Stimulated activated CD4-positive, alpha-beta T cell treated with anti-CD3 and anti-CD28 coated beads, TNF-alpha, amount 100 ng/mL, for 1 hour (primary cell): ENCODE data around the gene BPIFB1.

Source experiments
- DNase-seq, 3 donors: peaks; one replicate each; pipeline ENCODE4 v3.0.0-alpha.2; 2020; ENCODE audit warnings: low read depth in 3 of 3, low spot score in 1 of 3

Gene BPIFB1

GRCh38 chr20:33272155-33272873 lies 10.7 kb upstream of the BPIFB1 start:
- DNase-seq: no peak

DNA sequence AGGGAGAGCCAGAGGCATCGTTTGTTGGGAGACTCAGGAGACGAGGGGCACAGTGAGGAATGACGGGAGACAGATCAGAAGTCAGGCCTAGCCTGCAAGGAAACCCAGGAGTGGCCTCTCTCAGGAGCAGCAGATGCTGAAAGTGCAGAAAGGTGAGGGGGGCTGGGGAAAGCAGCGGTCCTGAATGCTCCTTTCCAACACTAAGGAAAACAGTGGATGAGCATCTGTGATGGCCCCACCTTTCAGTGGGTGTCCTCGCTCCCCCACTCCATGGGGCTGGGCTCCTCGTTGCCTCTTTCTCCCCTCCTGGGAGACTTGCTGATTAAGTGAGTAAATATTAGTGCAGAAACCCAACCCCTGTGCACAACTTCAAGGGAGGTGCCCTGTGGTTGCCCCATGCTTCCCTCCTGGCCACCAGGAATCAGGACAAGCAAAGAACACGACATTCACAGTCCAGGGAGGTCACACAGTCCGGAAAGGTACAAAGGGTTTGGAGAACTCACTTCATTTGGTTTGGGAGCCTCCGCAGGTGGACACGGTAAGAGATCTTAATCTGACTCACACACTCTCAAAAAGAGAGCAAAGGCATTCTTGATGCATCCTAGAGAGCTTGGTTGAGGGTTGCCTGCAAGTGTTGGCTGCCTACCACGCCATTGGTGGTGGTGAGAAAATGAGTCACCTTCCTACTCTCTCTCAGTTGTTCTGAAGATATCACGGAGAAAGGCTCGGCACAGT lies 9.7 kb upstream of the BPIFB1 start:
- DNase-seq: no peak

DNA sequence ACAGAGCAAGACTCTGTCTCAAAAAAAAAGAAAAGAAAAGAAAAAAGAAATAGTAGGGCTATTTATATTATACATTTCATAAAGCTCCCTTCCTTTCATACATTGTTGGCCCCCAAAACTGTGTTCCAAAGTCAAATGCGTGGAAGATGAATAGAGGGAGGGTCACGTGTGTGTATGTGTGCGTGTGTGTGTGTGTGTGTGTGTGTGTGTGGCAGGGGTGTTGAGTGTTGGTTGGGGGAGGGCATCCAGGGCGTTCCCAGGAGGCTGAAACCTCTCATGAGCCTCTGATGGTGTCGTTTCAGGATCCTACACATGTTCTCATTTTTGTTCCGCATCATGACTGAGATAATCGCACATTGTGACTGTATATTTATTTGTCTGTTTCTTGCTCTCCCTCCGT lies 7.8 kb upstream of the BPIFB1 start:
- DNase-seq: no peak

DNA sequence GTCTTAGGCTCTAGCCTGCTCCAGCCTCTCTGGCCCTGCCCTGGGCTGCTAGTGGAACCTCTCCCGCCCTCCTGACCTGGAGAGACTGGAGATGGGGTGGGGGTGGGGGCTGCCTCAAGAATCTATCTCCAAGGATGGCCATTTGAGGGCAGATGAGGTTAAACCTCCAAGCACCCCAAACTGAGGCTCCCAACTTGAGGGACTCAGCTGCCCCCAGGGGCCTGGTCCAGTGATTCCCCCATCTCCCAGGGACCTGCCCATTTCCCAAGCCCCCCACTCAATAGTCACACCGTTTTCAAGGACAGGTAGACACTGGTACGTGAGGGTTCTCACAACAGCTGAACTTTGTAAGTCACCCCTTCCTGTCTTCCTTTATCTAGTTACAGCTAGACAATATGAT lies 7.1 kb upstream of the BPIFB1 start:
- no peak for DNase-seq

GRCh38 chr20:33276303-33277113 lies 6.5 kb upstream of the BPIFB1 start:
- no peak for DNase-seq

DNA sequence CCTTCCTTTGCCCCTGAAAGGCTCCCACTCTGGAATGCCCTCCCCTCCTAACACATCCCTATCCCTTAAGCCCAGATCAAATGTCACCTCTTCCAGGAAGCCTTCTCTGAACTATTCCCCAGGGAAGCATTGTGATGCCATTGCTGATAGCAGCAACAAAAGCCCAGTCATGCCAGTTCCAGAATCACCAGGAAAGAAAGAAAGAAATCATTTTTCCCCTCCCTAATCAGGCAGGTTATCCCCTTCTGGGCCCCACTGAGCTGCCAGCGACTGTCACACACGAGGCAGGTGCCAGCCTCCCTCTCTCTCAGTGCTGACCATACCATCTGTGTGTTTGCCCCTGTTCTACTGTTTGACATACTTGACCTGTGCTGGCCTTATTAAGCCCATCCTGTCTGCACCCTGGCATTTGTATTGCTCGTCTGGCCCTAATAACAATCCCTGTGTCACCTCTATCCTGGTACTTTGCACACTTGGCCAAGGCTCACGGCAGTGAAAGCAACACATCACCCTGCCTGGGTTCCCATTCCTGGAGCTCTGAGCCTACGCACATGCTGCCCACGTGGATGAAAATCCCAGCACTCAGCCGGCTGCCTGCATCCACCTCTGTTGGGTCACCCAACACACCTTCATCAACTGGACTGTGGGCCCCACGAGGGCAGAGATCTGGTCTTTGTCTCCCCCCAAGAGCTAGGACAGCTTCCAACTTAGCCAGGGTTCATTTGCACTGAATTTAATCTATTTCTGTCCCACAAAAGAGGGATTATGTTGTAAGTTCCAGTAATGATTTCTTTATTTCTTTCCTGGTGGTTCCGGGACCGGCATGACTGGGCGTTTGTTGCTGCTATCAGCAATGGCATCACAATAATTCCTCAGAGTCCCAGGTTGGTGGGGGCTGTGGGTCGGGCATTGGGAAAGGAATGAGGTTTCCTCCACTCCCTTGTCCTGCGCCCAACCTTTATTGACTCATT lies 5.3 kb upstream of the BPIFB1 start:
- DNase-seq: no peak

GRCh38 chr20:33278700-33279099 lies 4.3 kb upstream of the BPIFB1 start:
- no peak for DNase-seq

DNA sequence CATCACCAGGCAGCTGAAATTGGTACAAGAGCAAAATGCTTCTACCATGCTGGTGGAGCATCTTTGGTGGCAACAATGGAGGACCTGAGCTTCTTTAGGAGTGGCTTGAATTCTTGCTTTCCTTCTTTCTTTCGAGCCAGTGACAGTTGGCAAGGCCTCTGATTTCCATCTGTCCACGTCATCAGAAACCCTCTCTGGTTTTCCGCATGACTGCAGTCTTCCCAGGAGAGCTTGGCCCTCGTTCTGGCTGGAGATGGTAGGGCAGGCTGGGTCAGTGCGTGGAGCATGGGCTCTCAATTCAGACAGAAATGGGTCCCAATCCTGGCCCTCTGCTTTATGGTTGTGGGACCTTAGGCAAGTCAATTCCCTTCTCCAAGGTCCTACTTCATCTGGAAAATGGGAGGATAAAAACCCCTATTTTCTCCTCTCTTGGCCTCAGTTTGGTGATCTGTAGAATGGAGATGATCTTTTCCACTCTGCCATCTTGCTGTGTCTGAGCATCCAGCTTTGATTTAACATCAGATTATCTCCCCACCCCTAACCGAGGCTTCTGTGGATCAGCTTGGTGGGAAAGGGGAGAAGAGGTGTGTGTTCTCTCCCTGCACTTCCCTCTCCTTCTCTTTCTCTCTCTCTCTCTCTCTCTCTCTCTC lies 3.6 kb upstream of the BPIFB1 start:
- no peak for DNase-seq

- no peak for DNase-seq
Measured at GRCh38 chr20:33280000-33280680, 2.9 kb upstream of the BPIFB1 start.

DNA sequence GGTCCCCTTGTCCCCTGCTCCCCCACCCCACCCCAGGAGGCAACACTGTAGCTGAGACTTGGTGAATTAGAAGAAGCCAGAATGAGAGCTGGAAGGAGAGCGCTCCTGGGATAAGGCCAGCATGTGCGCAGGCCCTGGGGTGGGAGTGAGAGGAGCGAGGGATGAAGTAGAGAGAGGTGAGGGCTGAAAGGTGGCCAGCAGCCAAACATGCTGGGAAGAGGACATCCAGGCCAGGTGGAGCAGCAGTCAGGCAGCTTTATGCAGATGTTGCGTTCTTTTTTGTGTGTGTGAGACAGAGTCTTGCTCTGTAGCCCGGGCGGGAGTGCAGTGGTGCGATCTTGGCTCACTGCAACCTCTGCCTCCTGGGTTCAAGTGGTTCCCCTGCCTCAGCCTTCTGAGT lies 2.2 kb upstream of the BPIFB1 start:
- no peak for DNase-seq

DNA sequence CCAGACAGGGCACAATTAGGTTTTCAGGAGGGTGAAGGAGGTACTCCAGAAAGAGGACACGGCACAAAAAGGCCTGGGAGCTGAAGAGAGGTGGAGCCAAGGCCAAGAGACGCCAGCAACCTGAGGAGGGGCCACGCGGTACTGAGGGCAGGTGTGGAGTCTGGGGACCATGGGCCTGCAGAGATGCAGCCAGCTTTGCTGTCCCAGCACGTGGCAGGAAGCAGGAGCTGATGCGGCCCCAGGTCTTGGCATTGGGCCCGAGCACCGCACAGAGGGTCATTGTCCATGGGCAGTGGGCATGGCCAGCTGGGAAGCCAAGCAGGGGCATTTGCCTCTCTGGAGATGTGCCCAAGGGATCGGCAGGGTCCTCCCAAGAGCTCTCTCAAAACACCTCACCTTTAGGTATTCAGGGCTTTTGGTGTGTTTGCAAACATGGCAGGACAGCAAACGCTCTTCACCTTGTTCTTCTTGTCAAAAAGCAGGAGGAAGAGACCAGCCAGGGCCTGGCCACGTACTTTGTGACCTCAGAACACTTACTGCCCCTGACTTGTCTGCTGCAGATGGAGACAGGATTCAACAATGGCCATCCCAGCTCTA lies 1.4 kb upstream of the BPIFB1 start:
- no peak for DNase-seq

GRCh38 chr20:33282196-33282934 lies 649 bp upstream of the BPIFB1 start:
- no peak for DNase-seq

GRCh38 chr20:33284284-33284683 lies 1.3 kb downstream of the BPIFB1 start:
- DNase-seq: no peak

- no peak for DNase-seq
Measured at GRCh38 chr20:33284937-33285336, 1.9 kb downstream of the BPIFB1 start.

DNA sequence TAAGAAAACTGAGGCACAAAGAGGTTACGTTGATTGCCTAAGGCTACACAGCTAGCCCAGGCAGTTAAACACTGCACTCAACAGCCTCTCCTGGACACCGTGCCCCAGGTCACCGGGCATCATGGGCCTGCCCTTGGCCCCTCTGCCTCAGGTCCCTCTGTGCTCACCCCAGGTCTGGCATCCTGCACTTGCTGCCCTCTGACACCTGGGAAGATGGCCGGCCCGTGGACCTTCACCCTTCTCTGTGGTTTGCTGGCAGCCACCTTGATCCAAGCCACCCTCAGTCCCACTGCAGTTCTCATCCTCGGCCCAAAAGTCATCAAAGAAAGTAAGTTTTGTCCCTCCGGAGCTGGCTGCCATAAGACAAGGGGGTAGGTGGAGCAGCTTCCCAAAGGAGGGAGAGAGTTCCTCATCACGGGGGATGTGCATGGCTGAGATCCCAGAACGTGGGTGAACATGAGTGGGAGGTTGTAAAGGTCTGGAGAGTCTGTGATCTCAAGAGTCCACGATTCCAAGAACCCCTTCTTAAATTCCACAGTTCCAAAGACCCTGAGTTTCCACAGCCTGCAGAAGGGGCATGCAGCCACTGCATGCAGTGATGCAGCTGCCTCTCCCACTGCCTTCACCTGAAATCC lies 3.0 kb downstream of the BPIFB1 start:
- DNase-seq: no peak

- DNase-seq: no peak
Measured at GRCh38 chr20:33287884-33288283, 4.9 kb downstream of the BPIFB1 start.

DNA sequence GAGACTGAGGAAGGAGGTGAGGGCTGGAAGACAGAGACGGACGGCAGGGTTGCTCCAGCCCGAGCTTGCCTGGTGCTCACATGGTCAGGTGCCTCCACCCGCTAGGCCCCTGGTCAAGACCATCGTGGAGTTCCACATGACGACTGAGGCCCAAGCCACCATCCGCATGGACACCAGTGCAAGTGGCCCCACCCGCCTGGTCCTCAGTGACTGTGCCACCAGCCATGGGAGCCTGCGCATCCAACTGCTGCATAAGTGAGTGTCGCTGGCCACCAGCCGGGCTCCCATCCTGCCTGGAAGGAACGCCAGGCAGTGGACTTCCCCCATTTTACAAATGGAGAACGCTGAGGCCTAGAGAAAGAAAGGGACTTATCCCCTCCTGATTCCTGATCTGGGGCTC lies 7.8 kb downstream of the BPIFB1 start:
- no peak for DNase-seq

DNA sequence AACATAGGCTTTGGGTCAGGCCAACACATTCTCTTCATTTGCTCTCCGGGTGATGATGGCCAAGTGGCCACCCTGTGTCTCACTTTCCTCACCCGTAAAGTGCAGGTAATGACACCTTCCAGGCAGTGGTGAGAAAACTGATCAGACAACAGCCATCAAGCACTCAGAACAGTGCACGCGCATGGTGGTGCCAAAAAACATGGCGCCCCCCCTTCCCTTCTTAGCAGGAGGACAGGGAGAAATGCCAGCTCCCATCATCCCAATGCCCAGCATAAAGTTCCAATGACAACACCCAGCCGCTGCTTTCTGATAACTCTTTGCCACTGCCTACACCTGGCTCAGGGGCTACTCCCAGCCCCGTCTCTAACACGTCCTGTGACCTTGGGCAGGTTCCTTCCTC lies 8.4 kb downstream of the BPIFB1 start:
- DNase-seq: no peak
